ENCODE results near the gene MALSU1.

Gene MALSU1

DNA sequence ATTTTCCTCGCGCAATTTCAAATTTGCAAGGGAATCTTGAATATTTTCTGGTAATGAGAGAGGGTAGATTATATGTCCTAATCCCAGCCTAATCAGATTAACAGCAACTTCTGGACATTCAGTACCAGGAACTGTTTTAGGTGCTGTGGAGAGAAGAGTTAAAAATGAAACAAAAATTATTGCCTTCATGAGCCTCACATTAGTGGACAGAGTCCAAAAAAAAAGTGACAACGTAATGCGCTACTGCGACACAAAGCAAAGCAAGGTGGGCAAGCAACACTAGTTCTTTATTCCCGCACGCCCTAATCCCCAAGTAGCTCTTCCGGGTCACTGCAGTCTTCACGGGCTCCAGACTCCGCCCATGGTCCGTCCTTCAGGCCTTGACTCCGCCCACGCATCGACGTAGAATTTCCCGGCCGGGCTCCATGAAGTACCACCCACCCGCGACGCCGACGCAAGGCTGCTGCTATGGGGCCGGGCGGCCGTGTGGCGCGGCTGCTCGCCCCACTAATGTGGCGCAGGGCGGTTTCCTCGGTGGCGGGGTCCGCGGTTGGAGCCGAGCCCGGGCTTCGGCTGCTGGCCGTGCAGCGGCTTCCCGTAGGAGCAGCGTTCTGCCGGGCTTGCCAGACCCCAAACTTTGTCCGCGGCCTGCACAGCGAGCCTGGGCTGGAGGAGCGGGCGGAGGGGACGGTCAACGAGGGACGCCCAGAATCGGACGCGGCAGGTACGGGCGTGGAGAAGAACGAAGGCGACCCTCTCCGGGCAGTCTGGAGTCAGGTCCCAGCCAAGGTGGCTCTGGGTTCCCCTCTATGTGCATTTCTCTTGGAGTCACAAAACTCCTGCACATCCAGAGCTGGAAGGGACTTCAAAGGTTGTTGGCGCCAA is at the start of gene MALSU1:
MALSU1 (plus strand) TSS at position 455 of the 885 bp plus-strand sequence; CDS start at position 469, 14 bp downstream.
- Mint-ChIP-seq H3K9me3 (peaks cover 14% of the 10 kb centered on the region), H3K4me1 (peaks cover 36% of the 10 kb centered on the region), H3K36me3 (ENCODE audit: low read depth) (peaks cover 25% of the 10 kb centered on the region), H3K27ac (peak within 1 kb of the TSS; percentile 51), H3K27me3 (ENCODE audit: low read depth, poor library complexity) (peaks cover 13% of the 10 kb centered on the region), H3K4me3 (peak within 1 kb of the TSS; percentile 93)
- TF ChIP-seq, protein P1, sequence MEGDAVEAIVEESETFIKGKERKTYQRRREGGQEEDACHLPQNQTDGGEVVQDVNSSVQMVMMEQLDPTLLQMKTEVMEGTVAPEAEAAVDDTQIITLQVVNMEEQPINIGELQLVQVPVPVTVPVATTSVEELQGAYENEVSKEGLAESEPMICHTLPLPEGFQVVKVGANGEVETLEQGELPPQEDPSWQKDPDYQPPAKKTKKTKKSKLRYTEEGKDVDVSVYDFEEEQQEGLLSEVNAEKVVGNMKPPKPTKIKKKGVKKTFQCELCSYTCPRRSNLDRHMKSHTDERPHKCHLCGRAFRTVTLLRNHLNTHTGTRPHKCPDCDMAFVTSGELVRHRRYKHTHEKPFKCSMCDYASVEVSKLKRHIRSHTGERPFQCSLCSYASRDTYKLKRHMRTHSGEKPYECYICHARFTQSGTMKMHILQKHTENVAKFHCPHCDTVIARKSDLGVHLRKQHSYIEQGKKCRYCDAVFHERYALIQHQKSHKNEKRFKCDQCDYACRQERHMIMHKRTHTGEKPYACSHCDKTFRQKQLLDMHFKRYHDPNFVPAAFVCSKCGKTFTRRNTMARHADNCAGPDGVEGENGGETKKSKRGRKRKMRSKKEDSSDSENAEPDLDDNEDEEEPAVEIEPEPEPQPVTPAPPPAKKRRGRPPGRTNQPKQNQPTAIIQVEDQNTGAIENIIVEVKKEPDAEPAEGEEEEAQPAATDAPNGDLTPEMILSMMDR (IDR thresholded peaks at IDR 0.05) = no peak
- peak; percentile 95 for DNase-seq

DNA sequence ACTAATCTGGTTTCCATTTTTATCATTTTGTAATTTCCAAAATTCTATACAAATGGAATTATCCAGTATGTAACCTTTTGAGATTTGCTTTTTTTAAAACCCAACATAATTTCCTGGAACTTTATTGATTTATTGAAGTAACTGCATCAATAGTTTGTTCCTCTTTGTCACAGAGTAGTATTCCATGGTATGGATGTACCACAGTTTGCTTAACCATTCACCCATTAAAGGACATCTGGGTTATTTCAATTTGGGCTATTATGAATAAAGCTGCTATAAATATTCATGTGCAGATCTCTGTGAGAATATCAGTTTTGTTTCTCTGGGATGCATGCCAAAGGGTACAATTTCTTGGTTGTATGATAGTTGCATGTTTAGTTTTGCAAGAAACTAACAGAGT is 49.7 kb upstream of the MALSU1 start:
- TF ChIP-seq, protein P1 (IDR thresholded peaks at IDR 0.05) = no peak
- Mint-ChIP-seq H3K4me3 (no peak overlapping the region), H3K9me3 (peaks cover 24% of the 10 kb centered on the region), H3K27me3 (ENCODE audit: low read depth, poor library complexity) (peaks cover 16% of the 10 kb centered on the region), H3K27ac (no peak overlapping the region), H3K4me1 (no peaks in the 10 kb centered on the region), H3K36me3 (ENCODE audit: low read depth) (no peaks in the 10 kb centered on the region)
- no peak for DNase-seq

DNA sequence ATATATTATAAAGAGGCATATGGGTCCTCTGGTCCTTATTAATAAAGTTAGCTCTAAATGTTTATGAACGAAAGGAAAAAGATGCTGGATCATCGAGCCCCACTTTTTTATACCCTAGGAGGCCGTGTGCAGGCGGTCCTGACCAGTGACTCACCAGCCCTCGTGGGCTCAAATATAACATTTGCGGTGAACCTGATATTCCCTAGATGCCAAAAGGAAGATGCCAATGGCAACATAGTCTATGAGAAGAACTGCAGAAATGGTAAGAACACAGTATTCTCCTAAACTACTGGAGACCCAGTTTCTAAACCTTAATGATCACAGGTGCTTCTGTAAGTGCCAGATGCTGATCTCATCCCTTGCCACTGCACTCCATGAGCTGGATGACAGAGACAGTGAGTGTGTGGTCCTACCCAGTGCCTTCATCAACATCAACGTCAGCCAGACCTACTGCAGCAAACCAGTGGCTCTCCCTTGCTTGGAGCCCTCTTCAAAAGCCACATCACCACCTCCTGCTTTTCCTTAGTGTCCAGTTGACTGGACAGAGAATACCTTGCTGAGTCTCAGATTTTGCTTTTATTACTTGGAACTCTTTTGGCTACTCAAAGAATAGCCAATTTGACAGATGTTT is 45.0 kb upstream of the MALSU1 start:
- Mint-ChIP-seq H3K9me3 (peaks cover 22% of the 10 kb centered on the region), H3K36me3 (ENCODE audit: low read depth) (no peaks in the 10 kb centered on the region), H3K4me1 (no peaks in the 10 kb centered on the region), H3K27me3 (ENCODE audit: low read depth, poor library complexity) (peaks cover 8% of the 10 kb centered on the region), H3K27ac (no peak overlapping the region), H3K4me3 (no peak overlapping the region)
- no peak for DNase-seq
- TF ChIP-seq, protein P1 (IDR thresholded peaks at IDR 0.05) = no peak

DNA sequence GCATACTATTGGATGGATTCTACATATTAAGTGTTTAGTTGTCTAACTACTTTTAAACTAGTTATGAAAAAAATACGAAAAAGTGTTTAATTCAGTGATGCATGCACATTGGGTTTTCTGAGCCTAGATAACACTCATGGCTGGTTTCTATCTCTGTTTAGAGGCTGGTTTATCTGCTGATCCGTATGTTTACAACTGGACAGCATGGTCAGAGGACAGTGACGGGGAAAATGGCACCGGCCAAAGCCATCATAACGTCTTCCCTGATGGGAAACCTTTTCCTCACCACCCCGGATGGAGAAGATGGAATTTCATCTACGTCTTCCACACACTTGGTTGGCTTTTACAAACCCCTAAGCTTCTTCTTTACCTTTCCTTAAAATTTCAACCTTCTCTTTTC is 42.4 kb upstream of the MALSU1 start:
- Mint-ChIP-seq H3K4me3 (no peak overlapping the region), H3K9me3 (peaks cover 1% of the 10 kb centered on the region), H3K36me3 (ENCODE audit: low read depth) (no peaks in the 10 kb centered on the region), H3K27me3 (ENCODE audit: low read depth, poor library complexity) (peaks cover 11% of the 10 kb centered on the region), H3K4me1 (no peaks in the 10 kb centered on the region), H3K27ac (no peak overlapping the region)
- TF ChIP-seq, protein P1 (IDR thresholded peaks at IDR 0.05) = no peak
- no peak for DNase-seq

DNA sequence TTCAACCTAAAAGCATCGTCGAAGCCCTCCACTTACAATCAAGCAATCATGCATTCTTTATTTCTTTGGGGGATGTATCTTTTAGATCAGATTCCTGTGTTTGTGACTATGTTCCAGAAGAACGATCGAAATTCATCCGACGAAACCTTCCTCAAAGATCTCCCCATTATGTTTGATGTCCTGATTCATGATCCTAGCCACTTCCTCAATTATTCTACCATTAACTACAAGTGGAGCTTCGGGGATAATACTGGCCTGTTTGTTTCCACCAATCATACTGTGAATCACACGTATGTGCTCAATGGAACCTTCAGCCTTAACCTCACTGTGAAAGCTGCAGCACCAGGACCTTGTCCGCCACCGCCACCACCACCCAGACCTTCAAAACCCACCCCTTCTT is 38.8 kb upstream of the MALSU1 start:
- no peak overlapping the region for H3K4me3 Mint-ChIP-seq
- DNase-seq = no peak
- no peaks in the 10 kb centered on the region for H3K9me3 Mint-ChIP-seq
- H3K27me3 Mint-ChIP-seq (ENCODE audit: low read depth, poor library complexity) = peaks cover 8% of the 10 kb centered on the region
- no peaks in the 10 kb centered on the region for H3K36me3 Mint-ChIP-seq (ENCODE audit: low read depth)
- TF ChIP-seq, protein P1 (IDR thresholded peaks at IDR 0.05) = no peak
- H3K27ac Mint-ChIP-seq = no peak overlapping the region
- H3K4me1 Mint-ChIP-seq = no peaks in the 10 kb centered on the region
